DND-41 (cell line): ENCODE data around the gene MICU1.
"Not testable (repeated sequence)": the region's sequence is repeated elsewhere in the genome, so short reads cannot be mapped to it uniquely, and the experiment has no call there.

Source experiments
- ATAC-seq: fragments of 200-7000 bp; cut with Tn5 transposase; 3 replicates; pipeline ENCODE4 v1.9.1; 2021; ENCODE audit warnings: low read depth; ENCODE audit not compliant: insufficient read depth
- DNase-seq: peaks from one replicate; pipeline ENCODE4 v3.0.0-alpha.2; 2020
- H2AFZ ChIP-seq: 2 replicates; pipeline ENCODE4 v1.6.0; 2012; ENCODE audit warnings: low read depth, low read length
- H3K27ac ChIP-seq: 2 replicates; pipeline ENCODE4 v1.5.1; 2012; ENCODE audit warnings: low read length, inconsistent platforms
- H3K27me3 ChIP-seq: fragments of 200-600 bp; sonication (generic); 2 replicates; pipeline ENCODE4 v1.6.0; 2012; ENCODE audit warnings: low read length, mild to moderate bottlenecking, inconsistent platforms; ENCODE audit not compliant: insufficient read depth, poor library complexity
- H3K36me3 ChIP-seq: 2 replicates; pipeline ENCODE4 v1.5.1; 2012; ENCODE audit warnings: low read length, inconsistent platforms; ENCODE audit not compliant: insufficient read depth
- H3K4me1 ChIP-seq: 2 replicates; pipeline ENCODE4 v1.5.1; 2012; ENCODE audit warnings: mild to moderate bottlenecking, low read length; ENCODE audit not compliant: insufficient read depth
- H3K4me2 ChIP-seq: 2 replicates; pipeline ENCODE4 v1.6.0; 2012; ENCODE audit warnings: mild to moderate bottlenecking, moderate library complexity, low read length, inconsistent platforms; ENCODE audit not compliant: insufficient read depth
- H3K4me3 ChIP-seq, 2 experiments: fragments of 200-600 bp in 1 of 2; shearing (Covaris generic) in 1 of 2; 2 replicates each; pipeline ENCODE4 v1.5.1; 2012 to 2016; ENCODE audit warnings: inconsistent platforms in 2 of 2, low read length in 2 of 2, mild to moderate bottlenecking in 2 of 2, low read depth in 1 of 2, moderate library complexity in 1 of 2
- H3K79me2 ChIP-seq: 2 replicates; pipeline ENCODE4 v1.6.0; 2012; ENCODE audit warnings: low read length, inconsistent platforms; ENCODE audit not compliant: insufficient read depth
- H3K9ac ChIP-seq: 2 replicates; pipeline ENCODE4 v1.6.0; 2012; ENCODE audit warnings: low read depth, mild to moderate bottlenecking, inconsistent platforms, low read length, moderate library complexity
- H3K9me3 ChIP-seq: 2 replicates; pipeline ENCODE4 v1.5.1; 2012; ENCODE audit warnings: low read length, moderate library complexity, mild to moderate bottlenecking, inconsistent platforms; ENCODE audit not compliant: insufficient read depth, severe bottlenecking
- H4K20me1 ChIP-seq: 2 replicates; pipeline ENCODE4 v1.6.0; 2012; ENCODE audit warnings: low read length; ENCODE audit not compliant: insufficient read depth
- EZH2 ChIP-seq: IDR thresholded peaks from 3 replicates; pipeline ENCODE4 v1.6.1; 2012; ENCODE audit warnings: borderline replicate concordance, low read depth, mild to moderate bottlenecking, moderate library complexity, low read length, inconsistent platforms; ENCODE audit not compliant: severe bottlenecking
- TF ChIP-seq, protein P1 (sequence below): IDR thresholded peaks from 2 replicates; pipeline ENCODE4 v1.5.1; 2012; ENCODE audit warnings: borderline replicate concordance, low read length, moderate library complexity, mild to moderate bottlenecking; ENCODE audit not compliant: poor library complexity, severe bottlenecking; ENCODE audit errors: extremely low read depth

MICU1 gene

DNA sequence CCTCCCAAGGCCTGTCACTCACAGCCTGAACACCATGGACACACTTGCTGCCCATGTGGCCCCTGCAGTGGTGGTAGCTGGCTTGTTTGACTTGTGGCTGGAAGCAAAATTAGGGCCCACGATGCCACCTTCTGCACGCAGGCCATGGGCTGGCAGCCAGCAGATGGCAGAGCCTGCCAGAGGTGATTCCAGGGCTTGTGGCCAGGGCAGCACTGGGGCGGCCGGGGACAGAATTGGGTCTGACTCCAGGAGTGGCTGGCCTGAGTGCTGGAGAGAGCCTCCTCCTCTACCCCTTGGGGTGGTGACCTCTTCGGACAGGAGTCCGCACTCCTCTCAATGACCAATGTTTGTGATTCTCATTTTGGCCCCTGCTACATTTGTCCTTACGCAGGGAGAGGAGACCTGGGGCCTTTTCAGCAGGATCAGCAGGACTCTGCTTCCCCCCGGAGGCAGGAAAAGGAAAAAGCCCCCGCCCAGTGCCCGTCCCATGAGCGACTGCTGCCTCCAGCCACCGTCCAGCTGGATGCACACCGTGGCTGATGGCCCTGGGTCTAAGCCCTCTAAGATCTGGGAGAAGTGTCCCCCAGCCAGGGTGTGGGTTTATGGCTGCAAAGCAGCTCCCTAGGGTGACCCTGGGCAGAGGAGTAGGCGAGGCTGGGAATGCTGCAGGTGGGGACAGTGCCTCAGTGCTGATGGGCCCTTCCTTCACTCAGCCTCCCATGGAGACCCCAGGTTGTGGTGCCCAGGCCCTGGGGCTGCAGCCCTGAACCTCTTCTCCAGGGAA, 297.6 kb downstream of the MICU1 start:
- H3K27ac ChIP-seq: peak overlapping the region; percentile 88
- DNase-seq (peak; percentile 58), ATAC-seq (peak; percentile 1; the same call in 2 of the 3 replicates)
- H3K4me2 ChIP-seq: peak overlapping the region; percentile 64
- TF ChIP-seq, protein P1, sequence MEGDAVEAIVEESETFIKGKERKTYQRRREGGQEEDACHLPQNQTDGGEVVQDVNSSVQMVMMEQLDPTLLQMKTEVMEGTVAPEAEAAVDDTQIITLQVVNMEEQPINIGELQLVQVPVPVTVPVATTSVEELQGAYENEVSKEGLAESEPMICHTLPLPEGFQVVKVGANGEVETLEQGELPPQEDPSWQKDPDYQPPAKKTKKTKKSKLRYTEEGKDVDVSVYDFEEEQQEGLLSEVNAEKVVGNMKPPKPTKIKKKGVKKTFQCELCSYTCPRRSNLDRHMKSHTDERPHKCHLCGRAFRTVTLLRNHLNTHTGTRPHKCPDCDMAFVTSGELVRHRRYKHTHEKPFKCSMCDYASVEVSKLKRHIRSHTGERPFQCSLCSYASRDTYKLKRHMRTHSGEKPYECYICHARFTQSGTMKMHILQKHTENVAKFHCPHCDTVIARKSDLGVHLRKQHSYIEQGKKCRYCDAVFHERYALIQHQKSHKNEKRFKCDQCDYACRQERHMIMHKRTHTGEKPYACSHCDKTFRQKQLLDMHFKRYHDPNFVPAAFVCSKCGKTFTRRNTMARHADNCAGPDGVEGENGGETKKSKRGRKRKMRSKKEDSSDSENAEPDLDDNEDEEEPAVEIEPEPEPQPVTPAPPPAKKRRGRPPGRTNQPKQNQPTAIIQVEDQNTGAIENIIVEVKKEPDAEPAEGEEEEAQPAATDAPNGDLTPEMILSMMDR: peak; percentile 64
- no peak for TF ChIP-seq EZH2
- peak overlapping the region; percentile 62 for H3K9ac ChIP-seq
- H3K27me3 ChIP-seq: no peaks in the 10 kb centered on the region
- H3K36me3 ChIP-seq: peaks cover 3% of the 10 kb centered on the region; the same call in 1 of the 2 replicates
- no peak overlapping the region for H2AFZ ChIP-seq
- no peaks in the 10 kb centered on the region for H3K9me3 ChIP-seq
- peaks cover 84% of the 10 kb centered on the region for H3K4me1 ChIP-seq
- H3K4me3 ChIP-seq: peak overlapping the region in 1 of 2 experiments; percentile 61; a peak in 2 of 4 replicates
- H4K20me1 ChIP-seq: no peaks in the 10 kb centered on the region; the same call in 1 of the 2 replicates
- peaks cover 35% of the 10 kb centered on the region for H3K79me2 ChIP-seq

DNA sequence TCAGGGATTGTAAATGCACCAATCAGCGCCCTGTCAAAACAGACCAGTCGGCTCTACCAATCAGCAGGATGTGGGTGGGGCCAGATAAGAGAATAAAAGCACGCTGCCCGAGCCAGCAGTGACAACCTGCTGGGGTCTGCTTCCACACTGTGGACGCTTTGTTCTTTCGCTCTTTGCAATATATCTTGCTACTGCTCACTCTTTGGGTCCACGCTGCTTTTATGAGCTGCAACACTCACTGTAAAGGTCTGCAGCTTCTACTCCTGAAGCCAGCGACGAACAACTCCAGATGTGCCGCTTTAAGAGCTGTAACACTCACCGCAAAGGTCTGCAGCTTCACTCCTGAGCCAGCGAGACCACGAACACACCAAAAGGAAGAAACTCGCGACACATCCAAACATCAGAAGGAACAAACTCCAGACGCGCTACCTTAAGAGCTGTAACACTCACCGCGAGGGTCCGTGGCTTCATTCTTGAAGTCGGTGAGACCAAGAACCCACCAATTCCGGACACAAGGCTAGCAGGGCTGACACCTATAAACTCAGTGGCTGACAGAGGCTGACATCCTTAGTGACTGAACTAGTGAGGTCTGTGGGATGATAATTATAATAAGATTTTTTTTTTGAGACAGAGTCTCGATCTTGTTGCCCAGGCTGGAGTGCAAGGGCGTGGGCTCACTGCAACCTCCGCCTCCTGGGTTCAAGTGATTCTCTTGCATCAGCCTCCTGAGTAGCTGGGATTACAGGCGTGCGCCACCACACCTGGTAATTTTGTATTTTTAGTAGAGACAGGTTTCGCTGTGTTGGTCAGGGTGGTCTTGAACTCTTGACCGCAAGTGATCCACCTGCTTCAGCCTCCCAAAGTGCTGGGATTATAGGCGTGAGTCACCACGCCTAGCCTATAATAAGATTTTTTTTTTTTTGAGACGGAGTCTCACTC, 298.9 kb downstream of the MICU1 start:
- peaks cover 86% of the 10 kb centered on the region for H3K4me1 ChIP-seq
- H2AFZ ChIP-seq: 0 out of 2 replicates have a peak overlapping the region, but pooled peaks have one; percentile 21
- H3K9me3 ChIP-seq, H3K27me3 ChIP-seq, H3K36me3 ChIP-seq, H4K20me1 ChIP-seq: not testable (repeated sequence)
- peak overlapping the region; percentile 24 to 61 for H3K4me3 ChIP-seq
- DNase-seq: peak; percentile 90
- TF ChIP-seq, protein P1: peak; percentile 51
- H3K9ac ChIP-seq: peak overlapping the region; percentile 62
- peaks cover 26% of the 10 kb centered on the region for H3K79me2 ChIP-seq
- H3K27ac ChIP-seq: peak overlapping the region; percentile 88
- H3K4me2 ChIP-seq: peak overlapping the region; percentile 64
- peak; percentile 29 for ATAC-seq

DNA sequence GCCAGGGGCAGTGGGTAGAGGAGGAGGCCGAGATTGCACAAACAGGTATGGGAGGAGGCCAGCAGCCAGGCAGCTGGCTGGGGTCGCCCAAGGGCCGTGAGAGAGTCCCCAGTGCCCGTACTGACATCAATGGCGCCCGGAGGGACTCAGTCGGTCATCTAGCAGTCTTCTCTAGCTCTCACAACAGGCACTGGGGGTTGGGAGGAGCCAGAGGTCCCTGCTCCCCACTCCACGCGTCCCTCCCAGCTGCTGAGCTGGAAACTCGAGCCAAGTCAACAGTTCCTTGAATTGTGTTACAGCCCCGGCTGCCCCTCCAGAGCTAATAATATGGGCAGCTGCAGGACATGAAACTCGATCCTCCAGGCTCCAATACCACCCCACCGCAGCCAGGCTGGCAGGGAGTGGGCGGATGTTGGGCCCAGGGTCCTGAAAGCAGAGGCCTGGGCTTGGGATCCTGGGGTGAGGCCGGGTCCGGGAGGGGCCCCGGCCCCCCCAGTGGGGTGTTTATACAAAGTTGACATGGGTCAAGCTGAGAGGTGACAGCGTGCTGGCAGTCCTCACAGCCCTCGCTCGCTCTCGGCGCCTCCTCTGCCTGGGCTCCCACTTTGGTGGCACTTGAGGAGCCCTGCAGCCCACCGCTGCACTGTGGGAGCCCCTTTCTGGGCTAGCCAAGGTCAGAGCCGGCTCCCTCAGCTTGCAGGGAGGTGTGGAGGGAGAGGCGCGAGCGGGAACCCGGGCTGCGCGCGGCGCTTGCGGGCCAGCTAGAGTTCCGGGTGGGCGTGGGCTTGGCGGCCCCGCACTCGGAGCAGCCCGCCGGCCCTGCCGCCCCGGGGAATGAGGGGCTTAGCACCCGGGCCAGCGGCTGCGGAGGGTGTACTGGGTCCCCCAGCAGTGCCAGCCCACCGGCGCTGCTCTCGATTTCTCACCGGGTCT, 300.4 kb downstream of the MICU1 start:
- DNase-seq, H3K36me3 ChIP-seq, H3K4me3 ChIP-seq, ATAC-seq, H4K20me1 ChIP-seq, H3K27me3 ChIP-seq, H2AFZ ChIP-seq, H3K4me2 ChIP-seq, H3K9me3 ChIP-seq: not testable (repeated sequence)
- Histone ChIP-seq H3K9ac (peak overlapping the region; percentile 18; the same call in 1 of the 2 replicates), H3K4me1 (peaks cover 87% of the 10 kb centered on the region), H3K27ac (peak overlapping the region; percentile 73), H3K79me2 (peaks cover 26% of the 10 kb centered on the region)
